Osteoblast (primary cell): Measurements from ENCODE around the gene MAP2K3. TPM values are rescaled to one million over a fixed set of nuclear protein-coding genes. Genes with fewer than 3 reads are reported as not detected.
"Not testable (repeated sequence)": the region's sequence is repeated elsewhere in the genome, so short reads cannot be mapped to it uniquely, and the experiment has no call there.

Experiments
- DNase-seq: peaks from one replicate; pipeline ENCODE4 v3.0.0; 2011; ENCODE audit warnings: low spot score, mixed read lengths; ENCODE audit not compliant: insufficient read length; ENCODE audit errors: missing footprints
- H2AFZ ChIP-seq: 2 replicates; pipeline ENCODE4 v1.6.0; 2011; ENCODE audit warnings: mild to moderate bottlenecking, low read length
- H3K27ac ChIP-seq: 2 replicates; pipeline ENCODE4 v1.5.1; 2011; ENCODE audit warnings: mild to moderate bottlenecking, low read depth, low read length, moderate library complexity
- H3K27me3 ChIP-seq: 2 replicates; pipeline ENCODE4 v1.6.0; 2012; ENCODE audit warnings: mild to moderate bottlenecking, control low read depth, inconsistent platforms, low read length, moderate library complexity; ENCODE audit not compliant: insufficient read depth
- H3K36me3 ChIP-seq: 2 replicates; pipeline ENCODE4 v1.5.1; 2011; ENCODE audit warnings: mild to moderate bottlenecking, low read length, control low read depth, moderate library complexity; ENCODE audit not compliant: insufficient read depth
- H3K4me1 ChIP-seq: 2 replicates; pipeline ENCODE4 v1.5.1; 2011; ENCODE audit warnings: mild to moderate bottlenecking, low read length, control low read depth, moderate library complexity; ENCODE audit not compliant: insufficient read depth
- H3K4me2 ChIP-seq: 2 replicates; pipeline ENCODE4 v1.6.0; 2011; ENCODE audit warnings: mild to moderate bottlenecking, low read length; ENCODE audit not compliant: insufficient read depth
- H3K4me3 ChIP-seq: fragments of 200-600 bp; sonication (generic); 3 replicates; pipeline ENCODE4 v1.5.1; 2012; ENCODE audit warnings: mild to moderate bottlenecking, low read length, inconsistent platforms; ENCODE audit not compliant: insufficient read depth
- H3K79me2 ChIP-seq: 2 replicates; pipeline ENCODE4 v1.6.0; 2012; ENCODE audit warnings: mild to moderate bottlenecking, low read length, control low read depth, inconsistent platforms; ENCODE audit not compliant: insufficient read depth
- H3K9me3 ChIP-seq: 2 replicates; pipeline ENCODE4 v1.5.1; 2011; ENCODE audit warnings: low read depth, low read length, control low read depth
- H4K20me1 ChIP-seq: 2 replicates; pipeline ENCODE4 v1.6.0; 2012; ENCODE audit warnings: mild to moderate bottlenecking, low read length, control low read depth; ENCODE audit not compliant: insufficient read depth
- total RNA-seq: library from RNA; depleted of rRNA; stranded (reverse); fragments of >200 nt; gene quantifications from 2 replicates; pipeline ENCODE4 v1.2.3, GENCODE V29; 2012
- TF ChIP-seq, protein P1 (sequence below): IDR thresholded peaks from 2 replicates; pipeline ENCODE4 v1.5.1; 2011; ENCODE audit warnings: mild to moderate bottlenecking, low read depth, low read length, moderate library complexity; ENCODE audit errors: extremely low read depth

Gene MAP2K3
- total RNA-seq, 1 donor, result 27.5 TPM

DNA sequence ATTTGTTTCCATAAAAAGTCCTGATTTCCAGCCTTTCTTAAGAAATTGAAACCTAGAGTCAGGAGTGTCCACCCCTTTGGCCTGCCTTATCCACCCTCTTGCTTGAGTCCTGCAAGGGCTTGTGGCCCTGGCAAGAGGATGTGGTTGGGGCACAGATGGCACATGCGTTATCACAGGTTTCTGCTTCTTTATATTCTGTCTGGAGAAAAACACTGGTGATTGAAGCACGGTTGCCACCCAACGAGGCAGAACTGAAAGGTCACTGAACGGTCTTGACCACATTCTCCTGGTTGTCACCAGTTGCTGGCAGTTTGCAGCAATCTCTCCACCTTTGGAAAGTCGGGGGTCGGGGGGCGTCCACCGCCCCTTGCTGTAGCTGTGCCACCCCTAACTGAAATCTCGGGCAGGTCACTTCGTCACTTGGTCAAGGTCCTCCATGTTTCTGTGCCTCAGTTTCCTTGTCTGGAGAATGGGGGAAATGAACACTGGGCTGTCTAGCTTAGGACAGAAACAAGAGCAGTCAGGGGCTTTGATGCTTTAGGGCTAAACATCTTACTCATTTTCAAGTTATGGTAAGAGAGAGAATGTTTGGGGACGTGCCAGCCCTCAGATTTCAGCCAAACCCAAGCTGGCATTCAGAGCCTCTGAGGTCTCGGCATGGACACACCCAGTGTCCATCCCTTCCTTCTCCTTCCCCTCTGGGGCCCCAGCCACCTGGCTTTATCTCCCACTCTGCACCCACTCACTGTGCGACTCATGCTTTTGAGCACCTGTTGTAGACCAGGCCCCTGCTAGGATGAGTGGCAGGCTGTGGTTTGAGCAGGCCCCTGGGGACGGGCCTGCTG, 63.8 kb downstream of the MAP2K3 start:
- not testable (repeated sequence) for DNase-seq, H4K20me1 ChIP-seq, H3K9me3 ChIP-seq, H3K4me2 ChIP-seq, H3K4me3 ChIP-seq, H3K27me3 ChIP-seq, H2AFZ ChIP-seq, H3K36me3 ChIP-seq, H3K4me1 ChIP-seq, H3K27ac ChIP-seq, H3K79me2 ChIP-seq

- H3K4me1 ChIP-seq, H3K4me2 ChIP-seq, H3K79me2 ChIP-seq, H3K27ac ChIP-seq, H3K36me3 ChIP-seq, H3K4me3 ChIP-seq, H3K27me3 ChIP-seq, DNase-seq, H2AFZ ChIP-seq, H3K9me3 ChIP-seq, H4K20me1 ChIP-seq: not testable (repeated sequence)
Measured at GRCh38 chr17:21348926-21349261, 64.4 kb downstream of the MAP2K3 start.

DNA sequence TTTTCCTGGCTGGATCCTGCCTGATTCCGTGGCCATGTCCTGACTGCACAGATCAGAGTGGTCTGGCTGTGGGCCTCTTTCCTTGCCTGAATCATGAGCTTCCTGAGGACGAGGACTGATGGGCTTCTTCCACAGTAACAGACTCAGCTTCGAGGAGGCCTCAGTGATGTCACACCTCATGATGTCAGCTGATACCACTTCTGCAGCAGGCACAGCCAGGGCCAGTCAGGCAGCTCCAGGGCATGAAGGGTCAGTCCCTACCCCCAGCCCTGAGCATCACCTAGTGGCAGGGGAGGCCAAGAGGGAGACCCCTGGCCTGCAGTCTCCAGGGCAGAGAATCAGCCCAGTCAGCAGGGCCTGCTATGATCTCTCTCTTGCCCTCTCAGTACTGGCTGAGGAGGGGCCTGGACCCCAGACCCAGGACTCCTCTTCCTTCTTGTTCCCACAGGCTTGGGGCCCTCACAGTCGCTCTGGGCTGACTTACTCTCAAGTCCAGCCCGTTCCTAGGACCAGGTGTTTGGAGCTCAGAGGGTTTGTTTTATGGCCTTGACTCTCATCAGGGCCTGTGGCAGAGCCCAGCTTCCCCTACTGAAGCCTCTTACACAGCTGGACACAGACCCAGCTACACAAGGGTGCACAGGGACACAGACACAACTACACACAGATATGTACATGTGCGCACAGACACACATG, 65.0 kb downstream of the MAP2K3 start:
- not testable (repeated sequence) for H3K4me1 ChIP-seq, H4K20me1 ChIP-seq, H3K4me2 ChIP-seq, H3K36me3 ChIP-seq, H3K4me3 ChIP-seq, H3K79me2 ChIP-seq, H2AFZ ChIP-seq, H3K27me3 ChIP-seq, H3K27ac ChIP-seq, H3K9me3 ChIP-seq
- DNase-seq, result peak; percentile 41

- not testable (repeated sequence) for H3K27me3 ChIP-seq, H3K79me2 ChIP-seq, H3K4me1 ChIP-seq
Measured at GRCh38 chr17:21350495-21350894, 66.0 kb downstream of the MAP2K3 start.

GRCh38 chr17:21351366-21352065, 67.0 kb downstream of the MAP2K3 start:
- Histone ChIP-seq H3K27ac (no peak overlapping the region), H4K20me1 (no peaks in the 10 kb centered on the region)

More at GRCh38 chr17:21350495-21350894, 66.0 kb downstream of the MAP2K3 start:
- DNase-seq, result peak; percentile 19
- not testable (repeated sequence) for H4K20me1 ChIP-seq, H2AFZ ChIP-seq, H3K36me3 ChIP-seq, H3K9me3 ChIP-seq, H3K4me3 ChIP-seq, H3K4me2 ChIP-seq, H3K27ac ChIP-seq

More at GRCh38 chr17:21351366-21352065, 67.0 kb downstream of the MAP2K3 start:
- H3K9me3 ChIP-seq, result no peaks in the 10 kb centered on the region
- peaks cover 3% of the 10 kb centered on the region for H3K27me3 ChIP-seq
- DNase-seq, result peak; percentile 77
- no peaks in the 10 kb centered on the region for H3K36me3 ChIP-seq
- H3K79me2 ChIP-seq, result no peaks in the 10 kb centered on the region
- H3K4me1 ChIP-seq, result peaks cover 2% of the 10 kb centered on the region
- TF ChIP-seq, protein P1, sequence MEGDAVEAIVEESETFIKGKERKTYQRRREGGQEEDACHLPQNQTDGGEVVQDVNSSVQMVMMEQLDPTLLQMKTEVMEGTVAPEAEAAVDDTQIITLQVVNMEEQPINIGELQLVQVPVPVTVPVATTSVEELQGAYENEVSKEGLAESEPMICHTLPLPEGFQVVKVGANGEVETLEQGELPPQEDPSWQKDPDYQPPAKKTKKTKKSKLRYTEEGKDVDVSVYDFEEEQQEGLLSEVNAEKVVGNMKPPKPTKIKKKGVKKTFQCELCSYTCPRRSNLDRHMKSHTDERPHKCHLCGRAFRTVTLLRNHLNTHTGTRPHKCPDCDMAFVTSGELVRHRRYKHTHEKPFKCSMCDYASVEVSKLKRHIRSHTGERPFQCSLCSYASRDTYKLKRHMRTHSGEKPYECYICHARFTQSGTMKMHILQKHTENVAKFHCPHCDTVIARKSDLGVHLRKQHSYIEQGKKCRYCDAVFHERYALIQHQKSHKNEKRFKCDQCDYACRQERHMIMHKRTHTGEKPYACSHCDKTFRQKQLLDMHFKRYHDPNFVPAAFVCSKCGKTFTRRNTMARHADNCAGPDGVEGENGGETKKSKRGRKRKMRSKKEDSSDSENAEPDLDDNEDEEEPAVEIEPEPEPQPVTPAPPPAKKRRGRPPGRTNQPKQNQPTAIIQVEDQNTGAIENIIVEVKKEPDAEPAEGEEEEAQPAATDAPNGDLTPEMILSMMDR, result no peak
- no peak overlapping the region for H2AFZ ChIP-seq
- no peak overlapping the region for H3K4me3 ChIP-seq
- H3K4me2 ChIP-seq, result no peak overlapping the region
